Type B pancreatic cell (in vitro differentiated cells): Measurements from ENCODE around the gene IFIT2. TPM values are rescaled to one million over a fixed set of nuclear protein-coding genes. Genes with fewer than 3 reads are reported as not detected.
A peak's percentile ranks its signal among the peaks of the same experiment; 100 is the strongest.

Source experiments
- DNase-seq: peaks from one replicate; pipeline ENCODE4 v3.0.0; 2021; ENCODE audit warnings: mixed read lengths; ENCODE audit not compliant: unreplicated experiment; ENCODE audit errors: extremely low spot score
- H3K27ac Mint-ChIP-seq: 2 replicates; pipeline ENCODE4 v1.8.0; 2021; ENCODE audit warnings: mild to moderate bottlenecking, mixed read lengths
- H3K27me3 Mint-ChIP-seq: 2 replicates; pipeline ENCODE4 v1.8.0; 2021; ENCODE audit warnings: mixed read lengths
- H3K36me3 Mint-ChIP-seq: 2 replicates; pipeline ENCODE4 v1.8.0; 2021; ENCODE audit warnings: mixed read lengths
- H3K4me1 Mint-ChIP-seq: one replicate; pipeline ENCODE4 v1.8.0; 2021; ENCODE audit warnings: mixed read lengths; ENCODE audit not compliant: unreplicated experiment
- H3K4me3 Mint-ChIP-seq: 2 replicates; pipeline ENCODE4 v1.8.0; 2021; ENCODE audit warnings: mild to moderate bottlenecking, mixed read lengths
- H3K9me3 Mint-ChIP-seq: 2 replicates; pipeline ENCODE4 v1.8.0; 2021; ENCODE audit warnings: mixed read lengths
- total RNA-seq: library from RNA; stranded (reverse); gene quantifications from 2 replicates; pipeline ENCODE4 v1.2.1, GENCODE V29; 2021; ENCODE audit warnings: low replicate concordance
- TF ChIP-seq, protein P1 (sequence below): fragments of 200-600 bp; sonication (generic); conservative IDR thresholded peaks from 2 replicates; pipeline ENCODE4 v1.5.0; 2021; ENCODE audit warnings: antibody characterized with exemption, mild to moderate bottlenecking

The IFIT2 gene
- total RNA-seq, 1 donor from 2014 or later: 1.3 TPM

DNA sequence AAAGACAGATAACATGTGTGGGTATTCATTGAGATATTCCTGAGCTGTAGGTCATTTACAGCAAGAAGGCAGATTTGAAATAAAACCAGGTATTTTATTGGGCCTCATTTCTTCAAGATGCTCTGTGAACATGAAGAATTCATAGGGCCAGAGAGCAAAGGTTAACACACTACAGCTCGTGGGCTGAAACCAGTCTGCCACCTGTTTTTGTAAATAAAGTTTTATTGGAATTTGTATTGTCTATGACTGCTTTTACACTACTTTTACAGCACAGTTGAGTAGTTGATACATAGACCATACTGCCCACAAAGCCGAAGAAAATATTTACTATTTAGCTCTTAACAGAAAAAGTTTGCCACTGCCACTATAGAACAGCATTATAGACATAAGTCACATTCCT is 28.2 kb upstream of the IFIT2 start:
- no peak for DNase-seq
- no peaks in the 10 kb centered on the region for H3K36me3 Mint-ChIP-seq
- H3K4me3 Mint-ChIP-seq: no peak overlapping the region
- H3K27ac Mint-ChIP-seq: no peak overlapping the region
- no peaks in the 10 kb centered on the region for H3K9me3 Mint-ChIP-seq
- TF ChIP-seq, protein P1, sequence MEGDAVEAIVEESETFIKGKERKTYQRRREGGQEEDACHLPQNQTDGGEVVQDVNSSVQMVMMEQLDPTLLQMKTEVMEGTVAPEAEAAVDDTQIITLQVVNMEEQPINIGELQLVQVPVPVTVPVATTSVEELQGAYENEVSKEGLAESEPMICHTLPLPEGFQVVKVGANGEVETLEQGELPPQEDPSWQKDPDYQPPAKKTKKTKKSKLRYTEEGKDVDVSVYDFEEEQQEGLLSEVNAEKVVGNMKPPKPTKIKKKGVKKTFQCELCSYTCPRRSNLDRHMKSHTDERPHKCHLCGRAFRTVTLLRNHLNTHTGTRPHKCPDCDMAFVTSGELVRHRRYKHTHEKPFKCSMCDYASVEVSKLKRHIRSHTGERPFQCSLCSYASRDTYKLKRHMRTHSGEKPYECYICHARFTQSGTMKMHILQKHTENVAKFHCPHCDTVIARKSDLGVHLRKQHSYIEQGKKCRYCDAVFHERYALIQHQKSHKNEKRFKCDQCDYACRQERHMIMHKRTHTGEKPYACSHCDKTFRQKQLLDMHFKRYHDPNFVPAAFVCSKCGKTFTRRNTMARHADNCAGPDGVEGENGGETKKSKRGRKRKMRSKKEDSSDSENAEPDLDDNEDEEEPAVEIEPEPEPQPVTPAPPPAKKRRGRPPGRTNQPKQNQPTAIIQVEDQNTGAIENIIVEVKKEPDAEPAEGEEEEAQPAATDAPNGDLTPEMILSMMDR: no peak
- H3K27me3 Mint-ChIP-seq: no peaks in the 10 kb centered on the region
- peaks cover 26% of the 10 kb centered on the region for H3K4me1 Mint-ChIP-seq

DNA sequence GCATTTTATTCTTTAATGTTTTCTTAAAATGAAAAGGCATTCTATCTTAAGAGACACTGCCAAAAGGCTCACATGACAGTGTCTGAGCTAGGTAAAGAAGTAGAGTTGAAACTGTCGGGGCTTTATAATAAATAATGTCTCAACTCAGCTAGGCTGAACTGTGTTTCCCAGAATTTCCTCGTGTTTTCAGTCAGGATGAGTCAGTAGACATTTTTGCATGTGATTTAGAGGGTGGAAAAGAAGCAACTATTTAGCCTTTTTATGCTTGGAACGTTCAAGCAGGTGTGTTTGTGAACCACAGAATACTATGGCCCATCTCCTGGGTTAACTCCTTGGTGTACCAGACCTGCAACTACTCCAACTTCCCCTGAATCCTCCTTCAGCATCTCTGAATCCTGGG is 26.9 kb upstream of the IFIT2 start:
- H3K27me3 Mint-ChIP-seq: no peaks in the 10 kb centered on the region
- DNase-seq: no peak
- H3K36me3 Mint-ChIP-seq: no peaks in the 10 kb centered on the region
- TF ChIP-seq, protein P1: no peak
- no peaks in the 10 kb centered on the region for H3K9me3 Mint-ChIP-seq
- H3K27ac Mint-ChIP-seq: peak overlapping the region; percentile 35
- H3K4me1 Mint-ChIP-seq: peaks cover 31% of the 10 kb centered on the region
- no peak overlapping the region for H3K4me3 Mint-ChIP-seq

DNA sequence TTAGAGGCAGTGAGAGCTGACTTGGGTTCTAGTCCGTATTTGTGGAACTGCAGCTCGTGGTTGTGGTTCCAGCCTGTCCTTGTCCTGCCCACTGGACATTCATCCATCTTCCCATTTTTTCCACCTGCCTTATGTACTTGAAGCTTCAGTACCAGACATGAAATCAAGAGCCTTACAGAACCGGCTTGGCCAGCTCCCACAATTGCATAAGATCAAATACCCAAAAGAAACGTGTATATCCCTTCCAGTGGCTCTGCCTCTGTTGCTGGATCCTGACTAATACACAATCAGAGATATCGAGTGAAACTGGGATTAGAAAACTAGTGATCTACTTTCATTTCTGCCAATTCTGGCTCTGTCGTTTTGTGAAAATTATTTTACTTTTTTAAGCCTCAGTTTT is 26.5 kb upstream of the IFIT2 start:
- TF ChIP-seq, protein P1: no peak
- peak overlapping the region; percentile 35 for H3K27ac Mint-ChIP-seq
- no peak for DNase-seq
- H3K36me3 Mint-ChIP-seq: no peaks in the 10 kb centered on the region
- H3K9me3 Mint-ChIP-seq: no peaks in the 10 kb centered on the region
- no peaks in the 10 kb centered on the region for H3K27me3 Mint-ChIP-seq
- peaks cover 33% of the 10 kb centered on the region for H3K4me1 Mint-ChIP-seq
- H3K4me3 Mint-ChIP-seq: peak overlapping the region; percentile 1

DNA sequence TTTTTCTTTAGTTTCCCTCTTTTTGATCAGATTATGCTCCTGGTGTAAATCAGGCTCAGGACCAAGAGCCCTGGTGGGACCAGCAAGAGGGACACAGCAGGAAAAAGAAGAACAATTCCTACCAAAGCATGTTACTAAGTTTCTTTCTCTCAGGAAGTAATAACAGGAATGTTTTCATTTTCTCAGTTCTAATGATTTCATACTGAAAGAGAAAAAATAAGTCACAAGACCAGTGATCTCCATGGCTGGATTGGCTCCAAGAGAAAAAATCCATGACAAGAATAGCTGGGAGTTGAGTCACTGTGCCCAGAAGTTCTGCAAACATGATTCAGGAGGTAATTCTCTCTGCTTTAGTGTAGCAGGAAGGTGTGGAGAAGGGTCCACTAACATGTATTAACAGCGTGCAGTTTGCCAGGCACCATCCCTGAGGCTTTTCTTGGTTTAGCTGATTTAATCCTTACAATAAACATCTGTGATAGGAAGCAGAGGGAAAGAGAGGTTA is 23.8 kb upstream of the IFIT2 start:
- H3K27ac Mint-ChIP-seq: peak overlapping the region; percentile 44
- H3K4me3 Mint-ChIP-seq: no peak overlapping the region
- no peaks in the 10 kb centered on the region for H3K27me3 Mint-ChIP-seq
- H3K4me1 Mint-ChIP-seq: peaks cover 41% of the 10 kb centered on the region
- no peak for DNase-seq
- no peaks in the 10 kb centered on the region for H3K9me3 Mint-ChIP-seq
- TF ChIP-seq, protein P1: no peak
- H3K36me3 Mint-ChIP-seq: no peaks in the 10 kb centered on the region

DNA sequence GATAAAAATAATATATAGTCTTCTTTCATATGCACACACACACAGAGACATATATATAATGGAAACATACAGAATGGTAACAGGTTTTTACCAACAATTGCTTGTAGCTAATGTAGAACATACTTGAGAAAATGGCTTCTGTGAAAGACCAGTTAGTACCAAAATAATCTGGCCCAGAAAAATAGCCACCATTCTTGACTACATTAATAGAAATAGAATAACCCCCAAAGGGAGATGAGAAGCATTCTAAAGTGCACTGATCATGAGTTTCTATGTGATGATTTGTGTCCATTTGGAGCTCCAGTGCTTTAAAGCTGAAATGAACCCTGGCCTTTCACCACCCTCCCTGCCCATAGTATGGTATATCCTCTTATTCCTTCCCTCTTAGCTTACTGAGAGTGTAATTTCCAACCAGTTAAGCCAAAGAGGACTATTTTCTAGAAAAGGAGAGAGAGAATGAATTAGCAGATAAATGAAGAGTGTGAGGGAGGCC is 22.9 kb upstream of the IFIT2 start:
- Mint-ChIP-seq H3K36me3 (no peaks in the 10 kb centered on the region), H3K9me3 (no peaks in the 10 kb centered on the region), H3K27me3 (no peaks in the 10 kb centered on the region), H3K4me1 (peaks cover 49% of the 10 kb centered on the region), H3K4me3 (no peak overlapping the region), H3K27ac (no peak overlapping the region)
- no peak for DNase-seq
- TF ChIP-seq, protein P1: no peak
